HCT116 (cell line): ENCODE data around the gene GFOD1. TPM values are rescaled to one million over a fixed set of nuclear protein-coding genes. Genes with fewer than 3 reads are reported as not detected.

ENCODE experiments used
- ATAC-seq: fragments of 200-7000 bp; cut with Tn5 transposase; 2 replicates; pipeline ENCODE4 v1.9.1; 2020; ENCODE audit warnings: mild to moderate bottlenecking, moderate library complexity
- BruUV-seq: library from RNA; stranded (reverse); fragments of 400-500 nt; replicated peaks from 2 replicates; lab custom pipeline; 2021; lab: Mats Ljungman, UMichigan
- CTCF ChIA-PET: fragments of 300-600 bp; sonication (Branson Sonifier 250); formaldehyde crosslinking; loops from one replicate; lab custom pipeline; 2021; ENCODE audit warnings: antibody characterized with exemption; lab: Charles Lee
- POLR2A ChIA-PET: fragments of 300-600, 350-600 bp; sonication (Branson Sonifier 250); formaldehyde crosslinking; loops from one replicate; lab custom pipeline; 2021; ENCODE audit warnings: antibody characterized with exemption; lab: Charles Lee
- RAD21 ChIA-PET, 2 experiments: fragments of 300-600 bp; sonication (Branson Sonifier 250); formaldehyde crosslinking; loops; one replicate each; lab custom pipeline; 2023; ENCODE audit warnings: low total read pairs in 2 of 2; ENCODE audit not compliant: uncharacterized antibody in 2 of 2, unreplicated experiment in 2 of 2, low non-redundant PET in 1 of 2; lab: Charles Lee
- DNase-seq: peaks from one replicate; pipeline ENCODE4 v3.0.0-alpha.2; 2010; ENCODE audit warnings: low read depth, low spot score
- H2AFZ ChIP-seq: fragments of 200-600 bp; shearing (Covaris generic), sonication (generic); 2 replicates; pipeline ENCODE4 v1.6.1; 2017; ENCODE audit warnings: low read depth, mixed run types, mixed read lengths, antibody characterized with exemption, low read length; ENCODE audit not compliant: poor library complexity, severe bottlenecking
- H3K27ac ChIP-seq: 2 replicates; pipeline ENCODE4 v1.5.1; 2012; ENCODE audit warnings: low read depth, low read length
- H3K27me3 ChIP-seq: fragments of 200-600 bp; sonication (generic); 2 replicates; pipeline ENCODE4 v1.6.1; 2016; ENCODE audit warnings: mixed run types, low read length, mixed read lengths; ENCODE audit not compliant: insufficient read depth
- H3K36me3 ChIP-seq, 2 experiments: fragments of 200-500 bp in 1 of 2; fragments of 200-600 bp in 1 of 2; sonication (Bioruptor generic) in 1 of 2; sonication (generic) in 1 of 2; 2 replicates each; pipeline versions ENCODE4 v1.5.1 to v1.6.1; 2014 to 2016; ENCODE audit warnings: low read length in 2 of 2, inconsistent platforms in 1 of 2, mixed read lengths in 1 of 2, mixed run types in 1 of 2; ENCODE audit not compliant: insufficient read depth in 2 of 2, control insufficient read depth in 1 of 2
- H3K4me1 ChIP-seq, 2 experiments: fragments of 200-600 bp in 1 of 2; sonication (generic) in 1 of 2; 2 replicates each; pipeline versions ENCODE4 v1.5.1 to v1.6.1; 2012 to 2017; ENCODE audit warnings: low read length in 2 of 2, inconsistent platforms in 1 of 2, mild to moderate bottlenecking in 1 of 2, mixed read lengths in 1 of 2, mixed run types in 1 of 2, moderate library complexity in 1 of 2; ENCODE audit not compliant: insufficient read depth in 2 of 2, control insufficient read depth in 1 of 2
- H3K4me2 ChIP-seq: fragments of 200-600 bp; sonication (generic); 2 replicates; pipeline ENCODE4 v1.6.1; 2017; ENCODE audit warnings: mixed run types, low read length, mixed read lengths
- H3K4me3 ChIP-seq, 2 experiments: fragments of 200-600 bp in 1 of 2; sonication (generic) in 1 of 2; replicated peaks in 1 of 2; 2 replicates each; pipeline ENCODE4 v1.5.1; 2011 to 2016; ENCODE audit warnings: low read length in 2 of 2, control low read depth in 1 of 2, low read depth in 1 of 2, mild to moderate bottlenecking in 1 of 2, mixed read lengths in 1 of 2, mixed run types in 1 of 2
- H3K79me2 ChIP-seq: fragments of 200-600 bp; sonication (generic); 2 replicates; pipeline ENCODE4 v1.6.1; 2017; ENCODE audit warnings: mild to moderate bottlenecking, mixed run types, low read length, moderate library complexity, mixed read lengths; ENCODE audit not compliant: insufficient read depth
- H3K9ac ChIP-seq: fragments of 200-600 bp; sonication (generic); 2 replicates; pipeline ENCODE4 v1.6.1; 2016; ENCODE audit warnings: low read length, mixed read lengths
- H3K9me2 ChIP-seq: fragments of 200-600 bp; sonication (generic), shearing (Covaris generic); 2 replicates; pipeline ENCODE4 v1.6.1; 2017; ENCODE audit warnings: mixed run types, mild to moderate bottlenecking, moderate library complexity; ENCODE audit not compliant: insufficient read depth
- H3K9me3 ChIP-seq, 2 experiments: fragments of 200-500 bp in 1 of 2; fragments of 200-600 bp in 1 of 2; sonication (Bioruptor generic) in 1 of 2; sonication (generic) in 1 of 2; 2 replicates each; pipeline ENCODE4 v1.6.1; 2014 to 2017; ENCODE audit warnings: low read length in 2 of 2, mixed read lengths in 2 of 2, inconsistent platforms in 1 of 2, low read depth in 1 of 2, mild to moderate bottlenecking in 1 of 2, mixed run types in 1 of 2, moderate library complexity in 1 of 2; ENCODE audit not compliant: control insufficient read depth in 1 of 2, insufficient read depth in 1 of 2
- H4K20me1 ChIP-seq: fragments of 200-600 bp; sonication (generic), shearing (Covaris generic); 2 replicates; pipeline ENCODE4 v1.6.1; 2017; ENCODE audit warnings: mixed run types, mild to moderate bottlenecking, moderate library complexity; ENCODE audit not compliant: insufficient read depth
- ATF3 ChIP-seq: IDR thresholded peaks from 2 replicates; pipeline ENCODE4 v1.6.1; 2012
- CBX3 ChIP-seq: IDR thresholded peaks from 2 replicates; pipeline ENCODE4 v1.6.1; 2012; ENCODE audit warnings: low read depth
- CTCF ChIP-seq, 3 experiments: fragments of 200-600 bp in 1 of 3; sonication (generic) in 1 of 3; IDR thresholded peaks in 2 of 3; conservative IDR thresholded peaks in 1 of 3; 2 replicates each; pipeline ENCODE4 v1.5.1; 2012 to 2017; ENCODE audit warnings: low read depth in 2 of 3, low read length in 2 of 3, antibody characterized with exemption in 1 of 3, borderline replicate concordance in 1 of 3, control low read depth in 1 of 3, mild to moderate bottlenecking in 1 of 3, mixed read lengths in 1 of 3, mixed run types in 1 of 3, moderate library complexity in 1 of 3; ENCODE audit not compliant: insufficient read depth in 1 of 3
- ELF1 ChIP-seq: IDR thresholded peaks from 2 replicates; pipeline ENCODE4 v1.6.1; 2012; ENCODE audit warnings: low read depth, borderline replicate concordance
- EZH2 ChIP-seq: fragments of 200-600 bp; sonication (generic); IDR thresholded peaks from 2 replicates; pipeline ENCODE4 v1.6.1; 2017; ENCODE audit warnings: antibody characterized with exemption, mixed run types
- FOSL1 ChIP-seq: IDR thresholded peaks from 2 replicates; pipeline ENCODE4 v1.6.1; 2012; ENCODE audit warnings: low read depth
- JUND ChIP-seq: IDR thresholded peaks from 2 replicates; pipeline ENCODE4 v1.6.1; 2012
- POLR2AphosphoS5 ChIP-seq: IDR thresholded peaks from 2 replicates; pipeline ENCODE4 v1.6.1; 2011; ENCODE audit warnings: mild to moderate bottlenecking, low read depth, low read length, moderate library complexity
- TCF7L2 ChIP-seq: IDR thresholded peaks from 2 replicates; pipeline ENCODE4 v1.7.0; 2011; ENCODE audit warnings: borderline replicate concordance, inconsistent platforms; ENCODE audit not compliant: insufficient read depth, insufficient read length; ENCODE audit errors: extremely low read depth
- ZBTB33 ChIP-seq: IDR thresholded peaks from 2 replicates; pipeline ENCODE4 v1.6.1; 2011; ENCODE audit warnings: mild to moderate bottlenecking, low read length, moderate library complexity; ENCODE audit not compliant: insufficient replicate concordance; ENCODE audit errors: extremely low read depth
- ZFX ChIP-seq: fragments of 450-650 bp; IDR thresholded peaks from 2 replicates; pipeline ENCODE4 v1.6.1; 2017
- ZNF274 ChIP-seq: fragments of 200-500 bp; sonication (Bioruptor generic); IDR thresholded peaks from 2 replicates; pipeline ENCODE4 v1.6.1; 2014; ENCODE audit warnings: mild to moderate bottlenecking, low read depth, low read length, inconsistent platforms
- intact Hi-C: fragments of 100-400 bp; cut with micrococcal nuclease; formaldehyde crosslinking; loops from 2 replicates; pipeline ENCODE4 v1.10.0; 2022
- total RNA-seq: library from RNA; stranded (reverse); gene quantifications from one replicate; pipeline ENCODE4 v1.2.1, GENCODE V29; 2021; ENCODE audit not compliant: unreplicated experiment

The GFOD1 gene
- total RNA-seq, 1 experiment from 2014 or later = 3.8 TPM

GRCh38 chr6:13314806-13315205, 172.6 kb downstream of the GFOD1 start:
- TF ChIP-seq CBX3 (no peak), TCF7L2 (no peak), CTCF (IDR thresholded peaks at IDR 0.05 in 2 of 3, conservative IDR thresholded peaks at IDR 0.05 in 1 of 3; ENCODE audit: borderline replicate concordance in 1 of 3, insufficient read depth in 1 of 3, low read depth in 2 of 3, low read length in 2 of 3) (no peak), EZH2 (no peak), ZNF274 (no peak), ZBTB33 (no peak), ELF1 (no peak), JUND (no peak), FOSL1 (no peak), ZFX (no peak), POLR2AphosphoS5 (no peak), ATF3 (no peak)
- TF ChIP-seq, all 23 proteins: peak for 0
- ChIA-PET RAD21 (interaction anchor here in 1 of 2 experiments (0.6 kb wide), 1 partner anchor 21 kb away, joined by 5 read pairs; no protein-coding TSS in a partner anchor), POLR2A (no interaction called here), CTCF (no interaction called here)
- no TSS peak for BruUV-seq
- Histone ChIP-seq H3K4me3 (no peak overlapping the region), H3K79me2 (no peaks in the 10 kb centered on the region), H3K9ac (no peak overlapping the region), H3K9me2 (no peaks in the 10 kb centered on the region), H3K27me3 (no peaks in the 10 kb centered on the region), H4K20me1 (no peaks in the 10 kb centered on the region), H3K27ac (no peak overlapping the region), H3K4me2 (no peak overlapping the region), H3K36me3 (peaks cover 0 to 16% of the 10 kb centered on the region in 2 experiments; a peak in 1 of 4 replicates), H3K9me3 (no peaks in the 10 kb centered on the region), H3K4me1 (no peaks in the 10 kb centered on the region), H2AFZ (no peak overlapping the region)
- ATAC-seq (no peak), DNase-seq (no peak)
- intact Hi-C loops = no loop called here
